NCI-H774 (cell line): ENCODE results near the gene TTC28.
"Not testable (repeated sequence)": the region's sequence is repeated elsewhere in the genome, so short reads cannot be mapped to it uniquely, and the experiment has no call there.

Experiments used
- DNase-seq: peaks from one replicate; lab custom pipeline; 2025; lab: John Stamatoyannopoulos, UW

TTC28 gene

GRCh38 chr22:28604966-28605761 lies 74.5 kb downstream of the TTC28 start:
- DNase-seq: no peak

- DNase-seq: no peak
Observed at GRCh38 chr22:28601915-28602314, 77.7 kb downstream of the TTC28 start.

- DNase-seq: peak; percentile 3
Observed at GRCh38 chr22:28600546-28601143, 79.0 kb downstream of the TTC28 start.

GRCh38 chr22:28599693-28600092 lies 79.9 kb downstream of the TTC28 start:
- DNase-seq: no peak

GRCh38 chr22:28597665-28598064 lies 82.0 kb downstream of the TTC28 start:
- DNase-seq: no peak

- peak; percentile 1 for DNase-seq
Observed at GRCh38 chr22:28594797-28595462, 84.7 kb downstream of the TTC28 start.

GRCh38 chr22:28594076-28594796 lies 85.4 kb downstream of the TTC28 start:
- no peak for DNase-seq

GRCh38 chr22:28593299-28593698 lies 86.3 kb downstream of the TTC28 start:
- no peak for DNase-seq

GRCh38 chr22:28589102-28589750 lies 90.4 kb downstream of the TTC28 start:
- DNase-seq: no peak

GRCh38 chr22:28585324-28585723 lies 94.3 kb downstream of the TTC28 start:
- no peak for DNase-seq

GRCh38 chr22:28582806-28583205 lies 96.8 kb downstream of the TTC28 start:
- DNase-seq: no peak

- DNase-seq: no peak
Observed at GRCh38 chr22:28581016-28581415, 98.6 kb downstream of the TTC28 start.

- no peak for DNase-seq
Observed at GRCh38 chr22:28576162-28576561, 103.5 kb downstream of the TTC28 start.

GRCh38 chr22:28574159-28574788 lies 105.4 kb downstream of the TTC28 start:
- no peak for DNase-seq

- DNase-seq: no peak
Observed at GRCh38 chr22:28570696-28571373, 108.8 kb downstream of the TTC28 start.

- DNase-seq: not testable (repeated sequence)
Observed at GRCh38 chr22:28568974-28569373, 110.7 kb downstream of the TTC28 start.

GRCh38 chr22:28568099-28568498 lies 111.5 kb downstream of the TTC28 start:
- DNase-seq: no peak

GRCh38 chr22:28566920-28567499 lies 112.6 kb downstream of the TTC28 start:
- DNase-seq: not testable (repeated sequence)

- no peak for DNase-seq
Observed at GRCh38 chr22:28563636-28564035, 116.0 kb downstream of the TTC28 start.

GRCh38 chr22:28562324-28562723 lies 117.3 kb downstream of the TTC28 start:
- DNase-seq: no peak

- not testable (repeated sequence) for DNase-seq
Observed at GRCh38 chr22:28560743-28561101, 118.9 kb downstream of the TTC28 start.
